DND-41 (cell line): ENCODE measurements around the gene SLC22A15.

Experiments used
- EZH2 ChIP-seq: IDR thresholded peaks from 3 replicates; pipeline ENCODE4 v1.6.1; 2012; ENCODE audit warnings: borderline replicate concordance, low read depth, mild to moderate bottlenecking, moderate library complexity, low read length, inconsistent platforms; ENCODE audit not compliant: severe bottlenecking
- TF ChIP-seq, protein P1 (sequence below): IDR thresholded peaks from 2 replicates; pipeline ENCODE4 v1.5.1; 2012; ENCODE audit warnings: borderline replicate concordance, low read length, moderate library complexity, mild to moderate bottlenecking; ENCODE audit not compliant: poor library complexity, severe bottlenecking; ENCODE audit errors: extremely low read depth

DNA sequence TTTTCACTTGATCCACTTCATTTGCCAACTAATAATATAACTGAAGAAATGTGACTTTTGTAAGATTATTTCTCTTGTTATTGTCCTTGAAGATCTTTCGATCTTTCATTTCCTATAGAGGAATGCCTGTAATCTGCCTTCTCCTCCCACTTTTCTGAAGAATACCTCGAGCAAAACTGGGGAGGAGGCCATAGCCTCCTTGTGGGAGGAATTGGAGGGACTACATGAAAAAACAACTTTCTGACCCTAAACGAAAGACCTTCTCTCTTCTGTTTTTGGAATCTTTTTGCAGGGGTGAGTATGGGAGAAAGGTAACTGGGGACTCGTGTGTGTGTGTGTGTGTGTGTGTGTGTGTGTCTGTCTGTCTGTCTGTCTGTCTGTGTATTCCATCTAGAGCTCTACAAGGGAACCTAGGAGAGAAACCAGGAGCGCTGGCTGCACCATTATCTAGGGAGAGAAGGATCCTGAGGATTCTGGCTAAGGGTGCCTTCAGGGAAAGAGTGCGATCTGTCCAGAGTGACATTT, 102.4 kb downstream of the SLC22A15 start:
- TF ChIP-seq, protein P1, sequence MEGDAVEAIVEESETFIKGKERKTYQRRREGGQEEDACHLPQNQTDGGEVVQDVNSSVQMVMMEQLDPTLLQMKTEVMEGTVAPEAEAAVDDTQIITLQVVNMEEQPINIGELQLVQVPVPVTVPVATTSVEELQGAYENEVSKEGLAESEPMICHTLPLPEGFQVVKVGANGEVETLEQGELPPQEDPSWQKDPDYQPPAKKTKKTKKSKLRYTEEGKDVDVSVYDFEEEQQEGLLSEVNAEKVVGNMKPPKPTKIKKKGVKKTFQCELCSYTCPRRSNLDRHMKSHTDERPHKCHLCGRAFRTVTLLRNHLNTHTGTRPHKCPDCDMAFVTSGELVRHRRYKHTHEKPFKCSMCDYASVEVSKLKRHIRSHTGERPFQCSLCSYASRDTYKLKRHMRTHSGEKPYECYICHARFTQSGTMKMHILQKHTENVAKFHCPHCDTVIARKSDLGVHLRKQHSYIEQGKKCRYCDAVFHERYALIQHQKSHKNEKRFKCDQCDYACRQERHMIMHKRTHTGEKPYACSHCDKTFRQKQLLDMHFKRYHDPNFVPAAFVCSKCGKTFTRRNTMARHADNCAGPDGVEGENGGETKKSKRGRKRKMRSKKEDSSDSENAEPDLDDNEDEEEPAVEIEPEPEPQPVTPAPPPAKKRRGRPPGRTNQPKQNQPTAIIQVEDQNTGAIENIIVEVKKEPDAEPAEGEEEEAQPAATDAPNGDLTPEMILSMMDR: no peak
- no peak for TF ChIP-seq EZH2
